Endothelial cell of umbilical vein (primary cell): ENCODE measurements around the gene SNCB. TPM values are rescaled to one million over a fixed set of nuclear protein-coding genes. Genes with fewer than 3 reads are reported as not detected.
"Not testable (repeated sequence)": the region's sequence is repeated elsewhere in the genome, so short reads cannot be mapped to it uniquely, and the experiment has no call there.

Experiments
- BruUV-seq: library from RNA; stranded (reverse); fragments of 400-500 nt; replicated peaks from 2 replicates; lab custom pipeline; 2021; lab: Mats Ljungman, UMichigan
- CTCF ChIA-PET: fragments of 300-600, 350-600 bp; sonication (Branson Sonifier 250); formaldehyde crosslinking; loops from one replicate; lab custom pipeline; 2021; ENCODE audit warnings: antibody characterized with exemption, inconsistent platforms; lab: Charles Lee
- POLR2A ChIA-PET: fragments of 300-600, 350-600 bp; sonication (Branson Sonifier 250); formaldehyde crosslinking; loops from one replicate; lab custom pipeline; 2021; ENCODE audit warnings: antibody characterized with exemption, inconsistent platforms; lab: Charles Lee
- DNase-seq: peaks from one replicate; pipeline ENCODE4 v3.0.0-alpha.2; 2011; ENCODE audit warnings: low read depth, low spot score
- FAIRE-seq: peaks from 2 replicates; lab custom pipeline; 2011; peaks lifted over from hg19 to GRCh38; lab: Jason Lieb, UNC
- H2AFZ ChIP-seq: 2 replicates; pipeline ENCODE4 v1.6.0; 2012; ENCODE audit warnings: low read depth, low read length, control low read depth, inconsistent platforms
- H3K27ac ChIP-seq: 2 replicates; pipeline ENCODE4 v1.5.1; 2011; ENCODE audit warnings: low read depth, mild to moderate bottlenecking, control low read depth, low read length, moderate library complexity; ENCODE audit not compliant: insufficient read depth
- H3K27me3 ChIP-seq, 2 experiments: 2 replicates each; pipeline versions ENCODE4 v1.6.0 to v1.6.1; 2011; ENCODE audit warnings: low read length in 2 of 2, mixed read lengths in 1 of 2; ENCODE audit not compliant: control insufficient read depth in 2 of 2, insufficient read depth in 2 of 2
- H3K36me3 ChIP-seq, 2 experiments: 2 replicates in 1 of 2; 3 replicates in 1 of 2; pipeline ENCODE4 v1.5.1; 2011; ENCODE audit warnings: low read length in 2 of 2, mild to moderate bottlenecking in 1 of 2, moderate library complexity in 1 of 2; ENCODE audit not compliant: control insufficient read depth in 2 of 2, insufficient read depth in 2 of 2; ENCODE audit errors: extremely low read depth in 1 of 2
- H3K4me1 ChIP-seq: 3 replicates; pipeline ENCODE4 v1.5.1; 2011; ENCODE audit warnings: mild to moderate bottlenecking, low read length; ENCODE audit not compliant: control insufficient read depth, insufficient read depth; ENCODE audit errors: extremely low read depth
- H3K4me2 ChIP-seq: 2 replicates; pipeline ENCODE4 v1.6.1; 2011; ENCODE audit warnings: low read length, control low read depth, mixed read lengths; ENCODE audit not compliant: insufficient read depth
- H3K4me3 ChIP-seq, 3 experiments: fragments of 200-600 bp in 1 of 3; sonication (generic), shearing (Covaris generic) in 1 of 3; replicated peaks in 1 of 3; 2 replicates each; pipeline ENCODE4 v1.5.1; 2011 to 2016; ENCODE audit warnings: control low read depth in 3 of 3, low read length in 3 of 3, mild to moderate bottlenecking in 2 of 3, inconsistent platforms in 1 of 3, low read depth in 1 of 3, moderate library complexity in 1 of 3; ENCODE audit not compliant: insufficient read depth in 1 of 3
- H3K79me2 ChIP-seq: 2 replicates; pipeline ENCODE4 v1.6.0; 2012; ENCODE audit warnings: low read length, inconsistent platforms; ENCODE audit not compliant: control insufficient read depth, insufficient read depth
- H3K9ac ChIP-seq: replicated peaks from 2 replicates; pipeline ENCODE3; 2011; ENCODE audit warnings: low read length, control low read depth; ENCODE audit not compliant: insufficient read depth; ENCODE audit errors: extremely low read depth
- H3K9me1 ChIP-seq: replicated peaks from 3 replicates; pipeline ENCODE4 v1.6.0; 2011; ENCODE audit warnings: mild to moderate bottlenecking, low read length; ENCODE audit not compliant: control insufficient read depth, insufficient read depth; ENCODE audit errors: extremely low read depth
- H3K9me3 ChIP-seq: replicated peaks from 2 replicates; pipeline ENCODE4 v1.5.1; 2012; ENCODE audit warnings: low read length, inconsistent platforms; ENCODE audit not compliant: control insufficient read depth, insufficient read depth
- H4K20me1 ChIP-seq: replicated peaks from 2 replicates; pipeline ENCODE3; 2011; ENCODE audit warnings: mild to moderate bottlenecking, low read length; ENCODE audit not compliant: control insufficient read depth, insufficient read depth; ENCODE audit errors: extremely low read depth
- EZH2 ChIP-seq: IDR thresholded peaks from 2 replicates; pipeline ENCODE4 v1.6.1; 2012; ENCODE audit warnings: borderline replicate concordance, low read depth, mild to moderate bottlenecking, moderate library complexity, low read length, inconsistent platforms; ENCODE audit not compliant: severe bottlenecking
- FOS ChIP-seq: IDR thresholded peaks from 2 replicates; pipeline ENCODE4 v1.6.1; 2011; ENCODE audit warnings: mild to moderate bottlenecking, low read length, moderate library complexity, borderline replicate concordance; ENCODE audit not compliant: insufficient read depth
- GATA2 ChIP-seq: IDR thresholded peaks from 2 replicates; pipeline ENCODE4 v1.7.0; 2011; ENCODE audit warnings: low read depth, mild to moderate bottlenecking, moderate library complexity, mixed read lengths, low read length; ENCODE audit not compliant: insufficient read length, insufficient read depth
- JUN ChIP-seq: IDR thresholded peaks from 2 replicates; pipeline ENCODE4 v1.6.1; 2011; ENCODE audit warnings: borderline replicate concordance, low read depth; ENCODE audit not compliant: insufficient read length, insufficient read depth
- MYC ChIP-seq: IDR thresholded peaks from one replicate; pipeline ENCODE4 v1.6.1; 2011; ENCODE audit warnings: mild to moderate bottlenecking, low read depth, low read length
- POLR2A ChIP-seq: IDR thresholded peaks from 2 replicates; pipeline ENCODE4 v1.6.1; 2012; ENCODE audit warnings: low read depth, mild to moderate bottlenecking, control low read depth, low read length
- POLR2AphosphoS5 ChIP-seq: IDR thresholded peaks from 2 replicates; pipeline ENCODE4 v1.6.1; 2012; ENCODE audit warnings: low read depth, mild to moderate bottlenecking, control low read depth, low read length, moderate library complexity; ENCODE audit not compliant: insufficient read depth
- dilution Hi-C: fragments of 300-500 bp; cut with MboI; formaldehyde crosslinking; loops from one replicate; pipeline ENCODE4 v1.15.0; 2019; ENCODE audit warnings: low sequenced_read_pairs; ENCODE audit not compliant: extremely low pct_ligation_motif_present
- intact Hi-C: fragments of 100-400 bp; cut with micrococcal nuclease; formaldehyde crosslinking; loops from one replicate; pipeline ENCODE4 v1.10.0; 2022
- polyA plus RNA-seq, 4 experiments: library from polyadenylated mRNA; depleted of rRNA in 3 of 4; stranded (reverse) in 3 of 4; unstranded in 1 of 4; fragments of >200 nt; gene quantifications; 2 replicates each; pipeline versions ENCODE4 v1.2.1 to v1.2.3, GENCODE V29; 2011 to 2012; ENCODE audit warnings: missing spikeins in 1 of 4
- total RNA-seq: library from RNA; stranded (reverse); gene quantifications from 2 replicates; pipeline ENCODE4 v1.2.3, GENCODE V29; 2021
- TF ChIP-seq, protein P1 (sequence below), 2 donors: IDR thresholded peaks; 1 replicate in 1 of 2; 2 replicates in 1 of 2; pipeline ENCODE4 v1.5.1; 2011; ENCODE audit warnings: low read length in 2 of 2, mild to moderate bottlenecking in 2 of 2, moderate library complexity in 2 of 2, control low read depth in 1 of 2, inconsistent platforms in 1 of 2, low read depth in 1 of 2; ENCODE audit not compliant: insufficient read depth in 1 of 2; ENCODE audit errors: extremely low read depth in 1 of 2
- TF ChIP-seq, protein P2 (sequence below): IDR thresholded peaks from 2 replicates; pipeline ENCODE4 v1.6.1; 2011; ENCODE audit not compliant: insufficient read depth, insufficient read length

SNCB gene
- total and polyA plus RNA-seq, 2 donors (not counting 3 experiments of a cell fraction or from before 2014, with no cell fraction given), result 0.08 TPM; not detected in 1

GRCh38 chr5:176592573-176592972, 37.8 kb downstream of the SNCB start:
- TF ChIP-seq, protein P1, sequence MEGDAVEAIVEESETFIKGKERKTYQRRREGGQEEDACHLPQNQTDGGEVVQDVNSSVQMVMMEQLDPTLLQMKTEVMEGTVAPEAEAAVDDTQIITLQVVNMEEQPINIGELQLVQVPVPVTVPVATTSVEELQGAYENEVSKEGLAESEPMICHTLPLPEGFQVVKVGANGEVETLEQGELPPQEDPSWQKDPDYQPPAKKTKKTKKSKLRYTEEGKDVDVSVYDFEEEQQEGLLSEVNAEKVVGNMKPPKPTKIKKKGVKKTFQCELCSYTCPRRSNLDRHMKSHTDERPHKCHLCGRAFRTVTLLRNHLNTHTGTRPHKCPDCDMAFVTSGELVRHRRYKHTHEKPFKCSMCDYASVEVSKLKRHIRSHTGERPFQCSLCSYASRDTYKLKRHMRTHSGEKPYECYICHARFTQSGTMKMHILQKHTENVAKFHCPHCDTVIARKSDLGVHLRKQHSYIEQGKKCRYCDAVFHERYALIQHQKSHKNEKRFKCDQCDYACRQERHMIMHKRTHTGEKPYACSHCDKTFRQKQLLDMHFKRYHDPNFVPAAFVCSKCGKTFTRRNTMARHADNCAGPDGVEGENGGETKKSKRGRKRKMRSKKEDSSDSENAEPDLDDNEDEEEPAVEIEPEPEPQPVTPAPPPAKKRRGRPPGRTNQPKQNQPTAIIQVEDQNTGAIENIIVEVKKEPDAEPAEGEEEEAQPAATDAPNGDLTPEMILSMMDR (IDR thresholded peaks at IDR 0.05; ENCODE audit: extremely low read depth in 1 of 2, insufficient read depth in 1 of 2, low read depth in 1 of 2, low read length in 2 of 2), result no peak
- TF ChIP-seq GATA2 (no peak), FOS (no peak), POLR2AphosphoS5 (no peak), EZH2 (no peak), JUN (no peak), POLR2A (no peak), MYC (no peak)
- TF ChIP-seq, protein P2, sequence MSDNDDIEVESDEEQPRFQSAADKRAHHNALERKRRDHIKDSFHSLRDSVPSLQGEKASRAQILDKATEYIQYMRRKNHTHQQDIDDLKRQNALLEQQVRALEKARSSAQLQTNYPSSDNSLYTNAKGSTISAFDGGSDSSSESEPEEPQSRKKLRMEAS, result no peak
- ChIA-PET POLR2A (no interaction called here), CTCF (interaction anchor here (1.3 kb wide), 1 partner anchor 13 kb away, joined by 3 read pairs; no protein-coding TSS in a partner anchor)
- H3K36me3 ChIP-seq, result no peaks in the 10 kb centered on the region
- no peak overlapping the region for H3K27ac ChIP-seq
- H3K27me3 ChIP-seq, result no peaks in the 10 kb centered on the region
- BruUV-seq, result no TSS peak
- no peak overlapping the region for H2AFZ ChIP-seq
- intact Hi-C loops, result no loop called here
- H3K4me2 ChIP-seq, result no peak overlapping the region
- dilution Hi-C loops, result no loop called here
- no peaks in the 10 kb centered on the region for H3K9me1 ChIP-seq
- no peak overlapping the region for H3K4me3 ChIP-seq
- no peaks in the 10 kb centered on the region for H3K79me2 ChIP-seq
- H3K9ac ChIP-seq, result no peak overlapping the region
- DNase-seq (no peak), FAIRE-seq (no peak)
- H3K9me3 ChIP-seq, result no peaks in the 10 kb centered on the region
- H3K4me1 ChIP-seq, result no peaks in the 10 kb centered on the region
- H4K20me1 ChIP-seq, result no peaks in the 10 kb centered on the region

GRCh38 chr5:176591667-176592066, 38.7 kb downstream of the SNCB start:
- POLR2A ChIA-PET, H3K9me3 ChIP-seq, H4K20me1 ChIP-seq, intact Hi-C loops, DNase-seq, H2AFZ ChIP-seq, H3K9ac ChIP-seq, H3K4me3 ChIP-seq, dilution Hi-C loops, H3K4me2 ChIP-seq, H3K36me3 ChIP-seq, H3K27me3 ChIP-seq, H3K27ac ChIP-seq, CTCF ChIA-PET, H3K4me1 ChIP-seq, H3K79me2 ChIP-seq, H3K9me1 ChIP-seq: not testable (repeated sequence)
- BruUV-seq, result TSS peak; percentile 34
- peak; percentile 88 for FAIRE-seq
